MM.1S (cell line): ENCODE measurements around the gene GPR161.

Experiments used
- EZH2 ChIP-seq: fragments of 300-600 bp; sonication (generic); optimal IDR thresholded peaks from 2 replicates; pipeline ENCODE3; 2017; ENCODE audit warnings: low read depth, mild to moderate bottlenecking, antibody characterized with exemption, low read length, mixed read lengths
- TF ChIP-seq, protein P1 (sequence below): fragments of 300-600 bp; sonication (generic); IDR thresholded peaks from 2 replicates; pipeline ENCODE4 v1.5.1; 2016; ENCODE audit warnings: antibody characterized with exemption, low read length, mixed read lengths

DNA sequence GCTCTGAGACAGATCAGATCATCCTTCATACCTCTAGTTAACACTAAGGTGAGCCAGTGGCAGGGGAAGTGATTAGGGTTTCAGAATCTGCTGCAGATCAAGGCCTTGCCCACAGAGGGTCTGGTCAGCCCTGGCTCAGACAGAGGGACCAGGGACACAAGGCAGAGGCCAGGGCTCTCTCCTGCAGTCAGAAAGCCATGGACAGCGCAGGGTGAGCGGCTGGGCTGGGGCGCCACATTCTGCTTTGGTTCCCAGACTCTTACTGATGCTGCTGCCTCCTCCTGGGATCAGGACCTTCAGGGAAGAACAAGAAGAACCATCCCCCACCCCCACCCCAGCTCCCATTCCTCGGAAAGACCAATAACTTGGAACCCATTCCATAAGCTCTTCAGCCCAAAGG is 43.1 kb downstream of the GPR161 start:
- TF ChIP-seq, protein P1, sequence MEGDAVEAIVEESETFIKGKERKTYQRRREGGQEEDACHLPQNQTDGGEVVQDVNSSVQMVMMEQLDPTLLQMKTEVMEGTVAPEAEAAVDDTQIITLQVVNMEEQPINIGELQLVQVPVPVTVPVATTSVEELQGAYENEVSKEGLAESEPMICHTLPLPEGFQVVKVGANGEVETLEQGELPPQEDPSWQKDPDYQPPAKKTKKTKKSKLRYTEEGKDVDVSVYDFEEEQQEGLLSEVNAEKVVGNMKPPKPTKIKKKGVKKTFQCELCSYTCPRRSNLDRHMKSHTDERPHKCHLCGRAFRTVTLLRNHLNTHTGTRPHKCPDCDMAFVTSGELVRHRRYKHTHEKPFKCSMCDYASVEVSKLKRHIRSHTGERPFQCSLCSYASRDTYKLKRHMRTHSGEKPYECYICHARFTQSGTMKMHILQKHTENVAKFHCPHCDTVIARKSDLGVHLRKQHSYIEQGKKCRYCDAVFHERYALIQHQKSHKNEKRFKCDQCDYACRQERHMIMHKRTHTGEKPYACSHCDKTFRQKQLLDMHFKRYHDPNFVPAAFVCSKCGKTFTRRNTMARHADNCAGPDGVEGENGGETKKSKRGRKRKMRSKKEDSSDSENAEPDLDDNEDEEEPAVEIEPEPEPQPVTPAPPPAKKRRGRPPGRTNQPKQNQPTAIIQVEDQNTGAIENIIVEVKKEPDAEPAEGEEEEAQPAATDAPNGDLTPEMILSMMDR = no peak
- no peak for TF ChIP-seq EZH2
